Measurements from ENCODE around the gene TMEM37. TPM values are rescaled to one million over a fixed set of nuclear protein-coding genes. Genes with fewer than 3 reads are reported as not detected.

The TMEM37 gene
- total and polyA plus RNA-seq, 2 of the 8 experiments (the other 6 are each of a cell fraction or from before 2014, with no cell fraction given) = 11.0 to 16.2 TPM

- Histone ChIP-seq H3K36me3 (ENCODE audit: control insufficient read depth in 2 of 4, insufficient read depth in 4 of 4, low read length in 3 of 4) (no peaks in the 10 kb centered on the region), H3K79me1 (ENCODE audit: low read depth, low read length) (no peaks in the 10 kb centered on the region), H4K8ac (ENCODE audit: extremely low read depth, insufficient read depth, low read length) (no peak overlapping the region), H3K27me3 (replicated peaks in 1 of 4; ENCODE audit: control insufficient read depth in 3 of 4, extremely low read depth in 1 of 4, insufficient read depth in 3 of 4, low read length in 3 of 4) (no peaks in the 10 kb centered on the region), H3K4me3 (ENCODE audit: extremely low read depth in 1 of 4, insufficient read depth in 2 of 4, low read depth in 3 of 4, low read length in 4 of 4) (no peak overlapping the region), H2AFZ (ENCODE audit: low read length) (no peak overlapping the region), H3K14ac (ENCODE audit: insufficient read length) (no peak overlapping the region), H3K18ac (ENCODE audit: extremely low read depth, low read length) (no peak overlapping the region), H2BK15ac (ENCODE audit: low read length) (no peak overlapping the region), H2BK5ac (ENCODE audit: low read depth, low read length) (no peak overlapping the region), H3K4ac (replicated peaks; ENCODE audit: insufficient read length, low read depth, low read length) (no peak overlapping the region), H3K27ac (ENCODE audit: low read depth, low read length) (no peak overlapping the region), H2AK5ac (ENCODE audit: low read depth, low read length) (no peak overlapping the region), H3K4me1 (replicated peaks in 1 of 4; ENCODE audit: control insufficient read depth in 3 of 4, insufficient read depth in 4 of 4, low read length in 3 of 4) (peaks cover 0 to 4% (median 2%) of the 10 kb centered on the region in 4 experiments; a peak in 3 of 7 replicates), H2BK20ac (ENCODE audit: low read length) (no peak overlapping the region), H4K91ac (replicated peaks; ENCODE audit: insufficient read length, low read length) (no peak overlapping the region), H3K9me3 (ENCODE audit: insufficient read depth in 2 of 2, low read depth in 1 of 2, low read length in 1 of 2) (no peaks in the 10 kb centered on the region), H3K79me2 (ENCODE audit: control insufficient read depth in 1 of 2, insufficient read depth in 2 of 2, low read length in 2 of 2) (no peaks in the 10 kb centered on the region), H4K5ac (ENCODE audit: insufficient read length, low read depth, low read length) (no peak overlapping the region), H3K4me2 (ENCODE audit: insufficient read depth in 1 of 2, low read depth in 2 of 2, low read length in 2 of 2) (no peak overlapping the region), H3K56ac (replicated peaks; ENCODE audit: insufficient read length, low read depth, low read length) (no peak overlapping the region), H2BK120ac (replicated peaks; ENCODE audit: low read depth, low read length) (no peak overlapping the region), H3K9ac (replicated peaks in 1 of 4; ENCODE audit: extremely low read depth in 1 of 4, low read depth in 3 of 4, low read length in 3 of 4) (no peak overlapping the region), H2BK12ac (ENCODE audit: low read depth, low read length) (no peak overlapping the region), H3K23me2 (ENCODE audit: low read depth, low read length) (no peaks in the 10 kb centered on the region), H3K23ac (ENCODE audit: insufficient read length) (no peak overlapping the region), H4K20me1 (replicated peaks in 1 of 2; ENCODE audit: control insufficient read depth in 1 of 2, insufficient read depth in 2 of 2, low read length in 2 of 2) (no peaks in the 10 kb centered on the region)
- 87% methylated on average over 3 of the region's 3 CpGs; no CpG with 5 or more reads in 1 of the 2 experiments for WGBS, 2 experiments (ENCODE audit: extremely low coverage in 1 of 2, insufficient coverage in 1 of 2, insufficient read length in 1 of 2, insufficient replicate concordance in 2 of 2, low coverage in 1 of 2, low lambda C conversion rate in 2 of 2, missing lambda C conversion rate in 1 of 2)
- ChIA-PET CTCF (ENCODE audit: partially characterized antibody) (no interaction called here), POLR2A (ENCODE audit: partially characterized antibody) (no interaction called here)
- no peak for FAIRE-seq
- DNase-seq (ENCODE audit: low read depth in 1 of 2, low spot score in 2 of 2) = no peak
- TF ChIP-seq, protein P1, sequence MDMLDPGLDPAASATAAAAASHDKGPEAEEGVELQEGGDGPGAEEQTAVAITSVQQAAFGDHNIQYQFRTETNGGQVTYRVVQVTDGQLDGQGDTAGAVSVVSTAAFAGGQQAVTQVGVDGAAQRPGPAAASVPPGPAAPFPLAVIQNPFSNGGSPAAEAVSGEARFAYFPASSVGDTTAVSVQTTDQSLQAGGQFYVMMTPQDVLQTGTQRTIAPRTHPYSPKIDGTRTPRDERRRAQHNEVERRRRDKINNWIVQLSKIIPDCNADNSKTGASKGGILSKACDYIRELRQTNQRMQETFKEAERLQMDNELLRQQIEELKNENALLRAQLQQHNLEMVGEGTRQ (IDR thresholded peaks at IDR 0.05; ENCODE audit: low read length) = no peak
- TF ChIP-seq CREB1 (IDR thresholded peaks at IDR 0.05) (no peak), TCF12 (IDR thresholded peaks at IDR 0.05; ENCODE audit: low read depth, low read length) (no peak), YY1 (IDR thresholded peaks at IDR 0.05; ENCODE audit: low read depth, low read length) (no peak), CHD1 (IDR thresholded peaks at IDR 0.05; ENCODE audit: low read depth, low read length) (no peak), POU5F1 (IDR thresholded peaks at IDR 0.05; ENCODE audit: low read depth, low read length) (no peak), SP1 (IDR thresholded peaks at IDR 0.05; ENCODE audit: low read depth, low read length) (no peak), ZNF274 (IDR thresholded peaks at IDR 0.05; ENCODE audit: borderline replicate concordance, extremely low read depth, low read length) (no peak), KDM1A (IDR thresholded peaks at IDR 0.05; ENCODE audit: borderline replicate concordance, low read length) (no peak), CHD2 (IDR thresholded peaks at IDR 0.05; ENCODE audit: low read length) (no peak), GTF2F1 (IDR thresholded peaks at IDR 0.05; ENCODE audit: borderline replicate concordance, low read depth, low read length) (no peak), JUN (IDR thresholded peaks at IDR 0.05; ENCODE audit: low read depth, low read length) (no peak)
- TF ChIP-seq, protein P2, sequence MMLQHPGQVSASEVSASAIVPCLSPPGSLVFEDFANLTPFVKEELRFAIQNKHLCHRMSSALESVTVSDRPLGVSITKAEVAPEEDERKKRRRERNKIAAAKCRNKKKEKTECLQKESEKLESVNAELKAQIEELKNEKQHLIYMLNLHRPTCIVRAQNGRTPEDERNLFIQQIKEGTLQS (IDR thresholded peaks at IDR 0.05; ENCODE audit: insufficient read depth, low read depth, low read length) = no peak
These were observed 37.5 kb upstream of the TMEM37 start for GRCh38 chr2:119393971-119394748.
